Fibroblast of pulmonary artery (primary cell): ENCODE measurements around the gene DIPK1C.
A peak's percentile ranks its signal among the peaks of the same experiment; 100 is the strongest.
"Not testable (repeated sequence)": the region's sequence is repeated elsewhere in the genome, so short reads cannot be mapped to it uniquely, and the experiment has no call there.

Experiments used
- DNase-seq: peaks from one replicate; pipeline ENCODE4 v3.0.0-alpha.2; 2010; ENCODE audit warnings: low read depth
- H3K4me3 ChIP-seq: replicated peaks from 2 replicates; pipeline ENCODE4 v1.5.1; 2011; ENCODE audit warnings: low read depth, mild to moderate bottlenecking, control low read depth, low read length, moderate library complexity
- CTCF ChIP-seq: IDR thresholded peaks from 2 replicates; pipeline ENCODE4 v1.5.1; 2011; ENCODE audit warnings: mild to moderate bottlenecking, control low read depth, low read length, inconsistent platforms; ENCODE audit errors: missing control alignments

DIPK1C gene

DNA sequence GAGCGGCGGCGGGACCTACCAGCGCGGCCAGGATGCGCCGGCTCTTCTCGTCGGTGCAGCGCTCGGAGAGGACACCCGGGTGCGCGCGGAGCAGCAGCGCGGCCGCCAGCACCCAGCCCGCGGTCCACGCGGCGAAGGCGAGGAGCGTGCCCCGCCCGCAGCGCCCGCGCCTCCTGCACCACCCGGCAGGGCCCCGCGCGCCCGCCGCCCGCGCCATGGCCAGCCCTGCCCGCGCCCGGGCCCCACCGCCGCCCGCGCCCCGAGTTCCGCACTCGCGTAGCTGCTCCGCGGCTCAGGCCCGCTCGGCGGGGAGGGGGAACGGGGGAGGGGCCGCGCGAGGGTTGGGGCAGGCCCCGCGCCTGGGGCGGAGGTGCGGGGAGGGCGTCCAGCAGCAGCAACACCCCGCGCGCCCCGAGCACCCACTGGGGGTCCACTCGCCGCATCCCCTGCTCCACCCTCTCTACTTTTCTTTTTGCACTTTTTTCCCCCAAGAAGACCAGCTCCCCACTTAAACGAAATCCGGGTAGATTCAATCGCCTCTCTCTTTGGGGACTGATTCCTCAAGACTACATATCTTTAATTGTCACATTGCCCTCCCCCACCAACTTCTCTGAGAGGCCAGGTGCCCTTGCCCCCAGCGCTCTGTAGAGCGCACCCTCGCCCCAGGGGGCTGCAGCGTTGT lies at the start of gene DIPK1C:
TSS of gene DIPK1C (minus strand) at position 266 of the 682 bp plus-strand sequence. CDS start at position 217, 49 bp downstream.
- no peak for DNase-seq
- no peak for TF ChIP-seq CTCF
- H3K4me3 ChIP-seq: no peak within 1 kb of the TSS

GRCh38 chr18:74506448-74507084 lies 49.5 kb upstream of the DIPK1C start:
- DNase-seq: peak; percentile 71
- no peak overlapping the region for H3K4me3 ChIP-seq
- TF ChIP-seq CTCF: no peak

GRCh38 chr18:74505776-74506175 lies 48.7 kb upstream of the DIPK1C start:
- no peak for TF ChIP-seq CTCF

DNA sequence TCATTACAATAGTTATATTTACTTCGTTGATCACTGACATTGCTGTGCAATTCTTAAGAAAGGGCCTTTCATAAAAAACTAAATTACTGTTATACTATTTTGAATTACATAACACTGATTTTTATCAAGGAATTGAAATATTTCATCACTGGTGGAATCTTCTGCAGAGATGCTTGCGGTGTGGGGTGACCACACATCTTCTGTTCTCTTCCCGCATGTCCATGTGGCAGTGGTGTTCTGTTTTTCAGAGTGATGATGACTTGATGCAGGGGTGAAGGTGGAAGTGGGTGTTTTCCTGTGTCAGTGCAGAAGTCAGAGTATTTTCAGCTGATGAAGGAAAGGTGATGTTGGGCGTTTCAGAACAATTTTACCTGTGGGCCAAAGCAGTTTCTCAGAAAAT lies 46.0 kb upstream of the DIPK1C start:
- TF ChIP-seq CTCF: no peak
- DNase-seq: no peak
- no peak overlapping the region for H3K4me3 ChIP-seq

More at GRCh38 chr18:74505776-74506175, 48.7 kb upstream of the DIPK1C start:
- H3K4me3 ChIP-seq: no peak overlapping the region
- DNase-seq: no peak

DNA sequence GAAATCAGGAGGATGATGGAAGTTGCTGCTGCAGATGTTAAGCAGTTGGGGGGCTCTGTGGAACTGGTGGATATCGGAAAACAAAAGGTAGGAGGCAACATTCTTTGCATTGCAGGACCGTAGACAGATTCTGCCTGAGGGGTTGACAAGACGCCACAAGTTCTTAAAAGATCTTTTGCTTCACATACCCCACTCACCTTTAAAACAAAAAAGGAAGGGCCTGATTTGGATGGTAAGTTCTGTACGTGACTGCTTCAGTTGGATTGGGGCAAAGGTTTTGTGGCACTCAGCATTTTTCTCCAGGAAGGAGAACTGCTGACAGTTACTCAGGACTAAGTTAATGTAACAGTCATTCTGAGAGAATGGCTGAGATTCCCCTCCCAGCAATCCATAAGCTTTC lies 44.3 kb upstream of the DIPK1C start:
- H3K4me3 ChIP-seq: no peak overlapping the region
- DNase-seq: no peak
- TF ChIP-seq CTCF: no peak

GRCh38 chr18:74500774-74501173 lies 43.7 kb upstream of the DIPK1C start:
- not testable (repeated sequence) for H3K4me3 ChIP-seq

DNA sequence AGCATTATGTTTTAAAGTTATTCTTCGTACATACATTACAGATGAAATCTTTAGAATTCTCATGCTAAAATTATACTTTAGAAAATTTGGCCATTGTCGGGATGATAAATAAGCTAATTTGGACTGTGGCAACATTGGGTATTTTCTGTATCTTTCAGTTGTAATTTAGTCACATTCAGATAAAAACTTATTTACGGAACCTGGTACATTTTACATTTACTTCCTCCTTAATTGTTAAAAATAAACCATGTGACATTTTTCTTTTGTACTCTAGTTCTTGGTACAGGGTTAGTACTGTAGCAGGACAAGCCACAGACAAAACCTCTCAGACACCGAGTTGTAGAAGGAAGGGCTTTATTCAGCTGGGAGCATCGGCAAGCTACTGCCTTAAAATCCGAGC lies 43.3 kb upstream of the DIPK1C start:
- H3K4me3 ChIP-seq: no peak overlapping the region
- no peak for TF ChIP-seq CTCF
- DNase-seq: no peak

More at GRCh38 chr18:74500774-74501173, 43.7 kb upstream of the DIPK1C start:
- DNase-seq: not testable (repeated sequence)
